ENCODE measurements around the gene RASGEF1C.

Gene RASGEF1C

GRCh38 chr5:180209137-180209581 is at the start of gene RASGEF1C:
Gene RASGEF1C (minus strand): TSS chr5:180209211. CDS start chr5:180138052, 71,159 bp downstream.
- DNase-seq (ENCODE audit: low spot score): no peak

GRCh38 chr5:180253036-180253824 is 44.2 kb upstream of the RASGEF1C start:
- DNase-seq (ENCODE audit: low spot score): no peak

- no peak for DNase-seq (ENCODE audit: low spot score)
Measured at GRCh38 chr5:180251887-180252286, 42.9 kb upstream of the RASGEF1C start.

- no peak for DNase-seq (ENCODE audit: low spot score)
Measured at GRCh38 chr5:180251141-180251540, 42.1 kb upstream of the RASGEF1C start.

GRCh38 chr5:180250329-180250728 is 41.3 kb upstream of the RASGEF1C start:
- DNase-seq (ENCODE audit: low spot score): no peak

- no peak for DNase-seq (ENCODE audit: low spot score)
Measured at GRCh38 chr5:180241600-180241999, 32.6 kb upstream of the RASGEF1C start.

- no peak for DNase-seq (ENCODE audit: low spot score)
Measured at GRCh38 chr5:180238631-180239030, 29.6 kb upstream of the RASGEF1C start.

GRCh38 chr5:180235846-180236245 is 26.8 kb upstream of the RASGEF1C start:
- DNase-seq (ENCODE audit: low spot score): no peak

- DNase-seq (ENCODE audit: low spot score): no peak
Measured at GRCh38 chr5:180235077-180235476, 26.1 kb upstream of the RASGEF1C start.

GRCh38 chr5:180234271-180234670 is 25.3 kb upstream of the RASGEF1C start:
- no peak for DNase-seq (ENCODE audit: low spot score)

GRCh38 chr5:180233729-180234128 is 24.7 kb upstream of the RASGEF1C start:
- no peak for DNase-seq (ENCODE audit: low spot score)

- no peak for DNase-seq (ENCODE audit: low spot score)
Measured at GRCh38 chr5:180230017-180230416, 21.0 kb upstream of the RASGEF1C start.

- DNase-seq (ENCODE audit: low spot score): no peak
Measured at GRCh38 chr5:180222056-180222455, 13.0 kb upstream of the RASGEF1C start.

- no peak for DNase-seq (ENCODE audit: low spot score)
Measured at GRCh38 chr5:180217797-180218196, 8.8 kb upstream of the RASGEF1C start.

GRCh38 chr5:180216646-180217171 is 7.7 kb upstream of the RASGEF1C start:
- DNase-seq (ENCODE audit: low spot score): no peak

GRCh38 chr5:180215783-180216630 is 7.0 kb upstream of the RASGEF1C start:
- no peak for DNase-seq (ENCODE audit: low spot score)

- no peak for DNase-seq (ENCODE audit: low spot score)
Measured at GRCh38 chr5:180214870-180215770, 6.1 kb upstream of the RASGEF1C start.

- no peak for DNase-seq (ENCODE audit: low spot score)
Measured at GRCh38 chr5:180213657-180214207, 4.7 kb upstream of the RASGEF1C start.

- no peak for DNase-seq (ENCODE audit: low spot score)
Measured at GRCh38 chr5:180213256-180213600, 4.2 kb upstream of the RASGEF1C start.

- no peak for DNase-seq (ENCODE audit: low spot score)
Measured at GRCh38 chr5:180212363-180213255, 3.6 kb upstream of the RASGEF1C start.

GRCh38 chr5:180211761-180212035 is 2.7 kb upstream of the RASGEF1C start:
- no peak for DNase-seq (ENCODE audit: low spot score)

All from pons (tissue), 1 donor.